Activated CD4-positive, alpha-beta T cell treated with anti-CD3 and anti-CD28 coated beads, Interleukin-2, amount 50 U/mL, for 1 hour (primary cell): ENCODE measurements around the gene CENPP.
"Not testable (repeated sequence)": the region's sequence is repeated elsewhere in the genome, so short reads cannot be mapped to it uniquely, and the experiment has no call there.

Experiments used
- DNase-seq: peaks from one replicate; pipeline ENCODE4 v3.0.0-alpha.2; 2020

CENPP gene

DNA sequence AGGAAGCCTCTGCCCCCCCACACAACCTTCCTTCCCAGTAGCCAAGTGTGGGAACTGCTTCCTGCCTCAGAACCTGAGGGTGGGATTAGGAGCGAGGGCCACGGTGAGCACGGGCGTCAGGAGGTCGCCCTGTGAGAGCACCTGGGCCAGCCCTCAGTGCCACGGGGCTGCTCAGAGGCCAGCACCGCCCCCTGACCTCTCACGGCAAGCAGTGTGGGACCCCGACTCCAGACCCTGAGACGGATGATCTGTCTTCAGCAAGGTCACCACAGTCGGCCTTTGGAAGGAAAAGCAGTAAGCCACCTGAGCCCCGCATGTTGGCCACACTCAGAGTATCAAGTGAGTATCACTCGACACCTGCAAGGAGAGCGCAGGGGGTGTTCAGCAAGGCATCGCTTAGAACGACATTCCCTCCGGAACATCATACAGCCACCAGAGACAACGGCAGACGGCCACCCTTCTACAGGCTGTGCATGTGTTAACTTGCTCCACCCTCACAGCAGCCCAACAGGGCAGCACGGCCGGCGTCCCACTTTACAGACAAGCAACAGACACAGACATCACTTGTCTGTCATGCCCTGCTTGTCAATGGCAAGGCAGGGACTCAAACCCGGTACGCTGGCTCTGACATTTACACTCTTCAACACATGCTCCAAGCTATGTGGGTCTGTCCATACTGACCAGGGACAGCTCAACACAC lies 294.0 kb downstream of the CENPP start:
- no peak for DNase-seq

GRCh38 chr9:92620845-92621244 lies 295.1 kb downstream of the CENPP start:
- no peak for DNase-seq

DNA sequence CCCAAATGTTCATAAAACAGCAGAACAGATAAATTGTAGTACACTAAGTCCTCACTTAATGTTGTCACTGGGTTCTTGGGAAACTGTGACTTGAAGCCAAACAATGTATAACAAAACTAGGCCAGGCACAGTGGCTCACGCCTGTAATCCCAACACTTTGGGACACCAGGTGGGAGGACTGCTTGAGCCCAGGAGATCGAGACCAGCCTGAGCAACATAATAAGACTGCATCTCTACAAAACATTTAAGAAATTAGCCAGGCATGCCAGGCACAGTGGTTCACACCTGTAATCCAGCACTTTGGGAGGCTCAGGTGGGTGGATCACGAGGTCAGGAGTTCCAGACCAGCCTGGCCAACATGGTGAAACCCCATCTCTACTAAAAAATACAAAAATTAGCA lies 298.2 kb downstream of the CENPP start:
- not testable (repeated sequence) for DNase-seq

- DNase-seq, result no peak
These were observed 300.7 kb downstream of the CENPP start for GRCh38 chr9:92626484-92626883.

DNA sequence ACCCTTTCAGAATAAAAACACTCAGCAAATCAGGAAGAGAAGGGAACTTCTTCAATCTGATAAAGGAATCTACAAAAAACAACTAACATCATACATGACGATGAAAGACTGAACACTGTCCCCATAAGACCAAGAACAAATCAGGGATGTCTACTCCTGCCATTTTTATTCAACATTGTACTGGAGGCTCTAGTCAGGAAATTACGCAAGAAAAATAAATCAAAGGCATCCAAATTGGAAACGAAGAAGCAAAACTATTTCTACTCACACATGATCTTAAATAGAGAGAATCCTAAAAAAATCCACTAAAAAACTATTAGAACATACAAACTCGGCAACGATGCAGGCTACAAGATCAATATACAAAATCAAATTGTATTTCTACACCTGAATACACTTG lies 301.9 kb downstream of the CENPP start:
- DNase-seq, result no peak

DNA sequence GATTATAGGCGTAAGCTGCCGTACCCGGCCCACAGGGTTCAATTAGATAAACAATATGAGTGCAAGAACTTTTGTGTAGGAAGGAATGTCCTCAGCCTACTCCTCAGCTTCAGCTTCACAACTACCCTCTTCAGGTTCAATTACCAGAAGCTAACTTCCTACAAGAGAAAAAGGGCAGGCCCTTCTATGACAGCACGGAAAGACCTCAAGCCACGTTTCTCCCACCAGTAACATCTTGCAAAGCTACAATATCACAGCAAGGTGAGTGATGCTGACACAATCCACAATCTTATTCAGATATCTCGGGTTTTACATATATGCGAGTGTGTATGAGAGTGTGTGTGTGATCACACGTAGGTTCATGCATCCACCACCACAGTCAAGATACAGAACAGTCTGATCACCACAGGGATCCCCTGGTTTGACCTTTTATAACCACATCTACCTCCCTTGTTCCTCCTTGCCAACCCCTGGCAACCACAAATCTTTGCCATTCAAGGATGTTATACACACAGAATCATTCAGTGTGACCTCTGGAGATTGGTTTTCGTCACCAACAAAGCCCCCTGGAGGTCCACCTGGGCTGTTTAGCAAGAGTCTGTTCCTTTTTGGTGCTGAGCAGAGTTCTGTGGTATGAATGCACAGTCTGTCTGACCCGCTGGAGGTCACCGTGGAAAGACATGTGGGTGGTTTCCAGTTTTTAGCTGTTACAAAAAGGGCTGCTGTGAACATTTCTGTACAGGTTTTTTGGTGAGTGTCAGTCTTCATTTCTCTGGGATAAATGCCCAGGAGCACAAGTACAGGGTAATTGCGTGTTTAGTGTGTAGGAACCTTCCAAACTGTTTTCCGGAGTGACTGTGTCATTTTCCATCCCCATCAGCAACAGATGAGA lies 305.9 kb downstream of the CENPP start:
- DNase-seq, result no peak

DNA sequence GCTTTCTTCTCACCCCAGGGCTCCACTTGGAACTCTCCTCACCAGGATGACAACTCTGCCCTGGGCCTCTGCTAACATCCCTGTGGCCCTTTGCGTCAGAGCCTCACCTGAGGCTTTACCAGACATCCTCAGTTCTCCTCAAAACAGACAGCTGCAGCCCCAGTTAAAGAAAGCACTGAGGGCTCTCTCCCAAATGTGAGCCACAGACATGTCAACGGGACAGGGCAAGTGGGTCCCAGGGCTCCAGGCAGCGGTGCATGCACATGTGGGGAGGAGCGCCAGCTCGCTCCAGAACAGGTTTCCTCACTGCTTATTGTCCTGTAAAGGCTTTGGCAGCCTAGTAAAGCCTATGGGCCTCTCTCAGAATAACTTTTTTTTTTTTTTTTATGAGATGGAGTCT lies 306.9 kb downstream of the CENPP start:
- DNase-seq, result no peak

DNA sequence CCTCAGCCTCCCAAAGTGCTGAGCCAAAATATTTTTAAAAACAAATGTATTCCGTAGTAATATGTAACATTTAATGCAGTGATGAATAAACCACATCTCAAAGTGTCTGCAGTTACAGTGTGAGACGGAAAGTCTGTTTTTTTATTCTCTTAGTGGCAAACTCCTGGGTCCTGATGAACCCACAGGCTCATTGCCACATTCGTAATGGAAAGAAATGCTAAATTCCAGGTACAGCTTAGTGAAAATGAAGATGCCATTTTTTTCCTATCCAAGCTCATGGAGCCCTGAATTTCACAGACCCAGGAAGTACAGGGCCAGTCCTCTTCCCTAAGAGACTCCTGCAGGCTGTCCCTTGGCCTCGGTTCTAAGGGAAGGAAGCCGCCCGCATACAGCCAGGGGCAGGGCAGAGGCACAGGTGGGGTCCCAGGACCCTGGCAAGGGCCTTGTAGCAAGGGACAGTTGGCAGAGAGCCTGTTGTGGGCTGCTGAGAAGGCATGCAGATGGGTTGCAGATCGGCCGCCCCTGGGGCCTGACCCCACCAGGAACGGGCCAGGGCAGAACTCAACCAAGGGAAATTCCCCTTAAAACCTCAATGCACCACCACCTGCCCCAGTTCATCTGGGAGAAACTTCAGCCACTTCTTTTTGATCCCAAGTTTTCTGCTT lies 308.0 kb downstream of the CENPP start:
- DNase-seq, result no peak

DNA sequence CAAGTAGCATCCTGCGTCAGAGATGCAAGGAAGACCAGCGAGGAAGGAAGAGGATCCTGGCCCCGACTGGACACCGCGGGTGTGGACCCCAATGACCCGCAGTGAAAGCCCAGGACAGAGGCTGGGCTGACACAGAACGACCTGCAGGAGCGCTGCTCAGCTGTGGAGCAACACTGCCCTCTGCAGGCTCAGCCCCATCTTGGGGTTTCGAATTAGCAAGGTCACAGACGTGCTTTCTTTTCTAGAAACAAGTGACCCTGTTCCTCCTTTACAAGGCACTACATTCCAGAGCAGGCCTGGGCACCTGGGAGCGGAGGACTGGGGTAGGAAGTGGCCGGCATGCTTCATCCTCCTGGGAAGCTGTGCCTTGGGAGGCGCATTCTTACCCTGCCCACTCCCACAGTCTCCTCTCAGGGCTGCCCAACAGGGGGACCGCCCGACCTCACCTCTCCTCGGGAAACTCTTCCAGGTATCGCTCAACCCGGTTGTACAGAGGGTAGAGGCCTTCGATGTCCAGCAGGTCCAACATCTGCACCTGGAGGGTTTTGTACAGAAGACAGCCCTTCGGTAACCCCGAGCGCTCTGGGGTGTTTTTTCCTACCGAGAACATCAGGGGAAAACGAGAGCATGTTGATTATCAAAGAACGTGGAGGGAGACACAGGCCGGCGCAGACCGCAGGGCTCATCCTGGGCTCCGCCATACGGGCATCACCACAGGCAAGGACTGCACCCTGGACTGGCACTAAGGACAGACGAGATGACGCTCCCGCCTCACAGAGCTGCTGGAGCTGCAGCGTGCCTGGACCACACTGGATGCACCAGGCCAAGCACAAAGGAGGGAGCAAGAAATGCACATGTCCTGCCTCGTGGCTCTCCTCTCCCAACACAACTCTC lies 309.2 kb downstream of the CENPP start:
- DNase-seq, result peak; percentile 63

- DNase-seq, result no peak
These were observed 310.0 kb downstream of the CENPP start for GRCh38 chr9:92635760-92636159.

- DNase-seq, result no peak
These were observed 310.9 kb downstream of the CENPP start for GRCh38 chr9:92636627-92637026.

DNA sequence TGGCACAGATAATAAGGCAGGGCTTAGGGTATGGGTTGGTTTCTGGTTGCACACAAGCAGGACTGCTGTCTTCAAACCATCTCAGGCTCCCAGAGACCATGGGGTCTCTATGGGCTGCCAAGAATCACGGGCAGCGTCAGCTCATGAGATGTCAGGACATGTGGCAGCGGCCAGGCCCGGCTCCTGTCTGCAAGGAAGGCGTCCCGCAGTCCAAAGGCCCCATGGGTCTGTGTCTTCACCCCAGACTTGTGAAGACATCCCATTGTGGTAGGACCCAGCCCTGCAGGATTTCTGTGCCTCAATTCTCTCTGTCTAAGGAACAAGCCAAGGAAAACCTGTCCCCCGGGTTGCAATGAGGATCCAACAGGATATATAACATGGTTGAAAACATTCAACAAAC lies 311.6 kb downstream of the CENPP start:
- DNase-seq, result no peak

GRCh38 chr9:92637886-92638620 lies 312.3 kb downstream of the CENPP start:
- no peak for DNase-seq

DNA sequence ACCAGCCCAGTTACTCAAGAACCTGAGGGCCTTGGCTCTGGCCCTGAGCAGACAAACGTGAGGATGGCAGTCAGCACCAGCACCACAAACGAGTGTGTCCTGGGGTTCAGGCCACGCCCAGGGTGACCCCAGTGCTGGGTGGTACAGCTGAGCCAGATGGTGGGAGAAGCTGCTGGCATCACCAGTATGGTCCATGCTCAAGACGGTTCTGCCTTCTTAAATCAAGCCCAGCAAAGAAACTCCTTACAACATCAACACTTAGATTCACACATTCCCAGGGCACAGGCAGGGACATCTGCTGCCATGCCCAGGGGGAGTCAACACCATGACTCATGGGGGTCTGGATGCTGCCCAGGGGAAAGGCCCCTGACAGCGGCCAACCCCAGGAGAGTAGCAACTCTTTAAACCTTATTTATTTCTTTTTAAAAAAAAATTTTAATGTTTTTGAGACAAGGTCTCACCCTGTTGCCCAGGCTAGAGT lies 312.9 kb downstream of the CENPP start:
- DNase-seq, result no peak

- no peak for DNase-seq
These were observed 313.4 kb downstream of the CENPP start for GRCh38 chr9:92639124-92639523.

DNA sequence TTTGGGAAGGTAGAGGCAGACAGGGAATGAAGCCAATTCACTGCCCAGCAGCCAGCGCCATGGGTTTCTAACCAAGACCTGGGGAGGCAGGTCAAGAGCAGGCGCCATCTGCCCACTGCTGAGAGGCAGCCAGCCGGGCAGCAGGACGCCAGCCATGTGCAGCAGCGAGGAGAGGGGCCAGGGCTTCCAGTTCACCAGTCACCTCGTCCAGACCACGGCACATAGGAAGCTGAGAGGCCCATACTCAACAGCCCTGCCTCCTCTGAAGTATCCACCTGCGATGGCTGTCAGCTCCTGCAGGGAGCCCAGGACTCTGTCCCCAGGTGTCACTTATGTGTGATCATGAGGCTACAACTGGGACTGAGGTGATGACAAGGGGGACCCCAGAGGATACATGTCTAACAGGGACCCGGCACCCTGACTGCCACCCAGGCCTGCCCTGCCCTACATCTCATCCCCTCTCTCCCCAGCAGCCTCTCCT lies 314.1 kb downstream of the CENPP start:
- DNase-seq, result no peak

DNA sequence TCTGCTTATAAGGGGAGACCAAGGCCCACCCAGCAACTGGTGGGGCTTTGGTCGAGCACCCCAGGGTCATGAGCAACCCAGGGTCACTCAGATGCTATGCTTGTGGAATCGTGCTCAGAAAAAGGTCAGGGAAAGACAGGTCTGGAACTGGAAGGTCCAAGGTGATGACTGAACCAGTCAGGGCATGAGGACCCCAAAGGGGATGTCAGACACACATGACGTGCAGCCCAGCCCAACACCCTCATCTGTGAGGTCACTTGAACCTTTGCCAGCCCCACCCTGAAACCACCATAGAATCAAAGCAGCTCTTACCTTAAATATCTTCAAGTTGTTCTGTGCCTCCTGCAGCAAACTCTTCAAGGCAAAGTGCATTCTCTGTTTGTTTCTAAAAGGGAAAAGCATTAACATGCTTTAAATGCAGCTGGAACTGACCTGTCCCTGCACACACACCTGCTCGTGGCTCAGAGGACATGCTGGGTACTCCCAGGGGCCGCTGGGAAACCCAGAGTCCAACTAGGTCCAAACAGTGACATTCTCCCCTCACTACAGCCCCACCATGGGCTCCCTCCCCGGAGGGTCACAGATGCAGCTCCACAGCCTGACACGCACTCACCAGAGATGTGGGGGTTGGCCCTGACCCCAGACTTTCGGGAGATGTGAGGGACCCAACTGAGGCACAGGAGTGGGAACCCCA lies 314.8 kb downstream of the CENPP start:
- DNase-seq, result no peak

- no peak for DNase-seq
These were observed 315.5 kb downstream of the CENPP start for GRCh38 chr9:92641092-92641809.

GRCh38 chr9:92642041-92642451 lies 316.3 kb downstream of the CENPP start:
- no peak for DNase-seq

- no peak for DNase-seq
These were observed 316.8 kb downstream of the CENPP start for GRCh38 chr9:92642564-92642963.
